CD4-positive, alpha-beta T cell (primary cell): Measurements from ENCODE around the gene GPC4. TPM values are rescaled to one million over a fixed set of nuclear protein-coding genes. Genes with fewer than 3 reads are reported as not detected.

Experiments used
- ATAC-seq: fragments of 200-7000 bp; cut with Tn5 transposase; one replicate; pipeline ENCODE4 v1.10.0; 2022; ENCODE audit warnings: mild to moderate bottlenecking; ENCODE audit not compliant: poor library complexity
- CTCF ChIA-PET: fragments of 350-600 bp; sonication (Branson Sonifier 250); formaldehyde crosslinking; loops from one replicate; lab custom pipeline; 2021; ENCODE audit warnings: antibody characterized with exemption, inconsistent platforms; lab: Charles Lee
- POLR2A ChIA-PET: fragments of 350-600 bp; sonication (Branson Sonifier 250); formaldehyde crosslinking; loops from one replicate; lab custom pipeline; 2021; ENCODE audit warnings: antibody characterized with exemption, inconsistent platforms; lab: Charles Lee
- DNase-seq, 14 experiments: peaks; one replicate each; pipeline ENCODE4 v3.0.0-alpha.2; 2013 to 2020; ENCODE audit warnings: mixed read lengths in 2 of 14
- H3K27ac ChIP-seq, 2 donors: one replicate each; pipeline versions ENCODE4 v1.5.1 to v1.7.0; 2013; ENCODE audit warnings: low read length in 2 of 2, low read depth in 1 of 2, mild to moderate bottlenecking in 1 of 2
- H3K27me3 ChIP-seq, 2 experiments: 1 replicate in 1 of 2; 2 replicates in 1 of 2; pipeline versions ENCODE4 v1.6.1 to v1.7.0; 2013; ENCODE audit warnings: low read length in 2 of 2, control low read depth in 1 of 2, mild to moderate bottlenecking in 1 of 2, moderate library complexity in 1 of 2; ENCODE audit not compliant: insufficient read depth in 2 of 2, control insufficient read depth in 1 of 2
- H3K36me3 ChIP-seq: one replicate; pipeline ENCODE4 v1.6.1; 2013; ENCODE audit warnings: low read length, control low read depth; ENCODE audit not compliant: insufficient read depth
- H3K4me1 ChIP-seq: one replicate; pipeline ENCODE4 v1.6.1; 2013; ENCODE audit warnings: low read length, control low read depth; ENCODE audit not compliant: insufficient read depth
- H3K4me3 ChIP-seq: one replicate; pipeline ENCODE4 v1.5.1; 2013; ENCODE audit warnings: mild to moderate bottlenecking, low read length, moderate library complexity
- H3K9me3 ChIP-seq, 2 experiments: 1 replicate in 1 of 2; 2 replicates in 1 of 2; pipeline versions ENCODE4 v1.6.1 to v1.7.0; 2013; ENCODE audit warnings: low read length in 2 of 2, mild to moderate bottlenecking in 2 of 2, control low read depth in 1 of 2, moderate library complexity in 1 of 2; ENCODE audit not compliant: control insufficient read depth in 1 of 2, insufficient read depth in 1 of 2
- H3K27ac Mint-ChIP-seq: one replicate; pipeline ENCODE4 v1.8.0; 2020; ENCODE audit warnings: mixed read lengths
- H3K27me3 Mint-ChIP-seq: one replicate; pipeline ENCODE4 v1.8.0; 2021; ENCODE audit warnings: mixed read lengths
- H3K36me3 Mint-ChIP-seq: one replicate; pipeline ENCODE4 v1.8.0; 2021; ENCODE audit warnings: low read depth, mixed read lengths
- H3K4me1 Mint-ChIP-seq: one replicate; pipeline ENCODE4 v1.8.0; 2021; ENCODE audit warnings: low read depth, mixed read lengths
- H3K4me3 Mint-ChIP-seq: one replicate; pipeline ENCODE4 v1.8.0; 2020; ENCODE audit warnings: mild to moderate bottlenecking, mixed read lengths
- H3K9me3 Mint-ChIP-seq: one replicate; pipeline ENCODE4 v1.8.0; 2020; ENCODE audit warnings: mixed read lengths
- intact Hi-C, 2 experiments: fragments of 100-400 bp; cut with DNase I in 1 of 2; cut with micrococcal nuclease in 1 of 2; formaldehyde crosslinking; loops; one replicate each; pipeline versions ENCODE4 v1.15.1 to v1.9.0; 2023 to 2025; cut with DNase I, micrococcal nuclease
- total RNA-seq, 174 experiments: library from RNA in 2 of 174; stranded (reverse) in 2 of 174; gene quantifications; one replicate each; pipeline ENCODE4 v1.2.3 and lab custom pipeline; 2021 to 2026
- TF ChIP-seq, protein P1 (sequence below): fragments of 200-600 bp; IDR thresholded peaks from one replicate; pipeline ENCODE4 v1.8.0; 2022; ENCODE audit warnings: antibody characterized with exemption, mild to moderate bottlenecking

The GPC4 gene
- total RNA-seq, 2 experiments from 2014 or later = not detected

DNA sequence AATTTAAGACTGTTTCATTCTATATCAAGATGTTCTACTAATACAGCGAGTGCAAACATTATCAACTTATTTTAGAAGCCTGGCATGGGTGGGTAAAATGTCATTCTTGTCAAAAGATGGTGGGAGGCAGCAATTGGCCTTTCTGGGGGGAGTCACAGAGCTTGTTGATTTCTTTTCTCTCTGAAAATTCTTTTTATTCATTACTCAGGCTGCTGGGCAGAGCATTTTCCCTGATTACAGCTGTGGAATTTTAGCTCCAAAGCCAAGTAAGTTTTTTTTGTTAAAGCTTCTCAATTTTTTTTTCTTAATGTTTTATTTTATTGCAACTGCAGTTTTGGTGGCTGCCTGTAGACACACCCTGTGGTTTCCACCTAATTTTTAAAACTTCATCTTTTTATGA lies 50.4 kb downstream of the GPC4 start:
- intact Hi-C loops = no loop called here
- H3K4me3 Mint-ChIP-seq = no peak overlapping the region
- CTCF ChIA-PET = no interaction called here
- no peaks in the 10 kb centered on the region for H3K27me3 ChIP-seq
- H3K36me3 Mint-ChIP-seq = no peaks in the 10 kb centered on the region
- no peak overlapping the region for H3K27ac Mint-ChIP-seq
- POLR2A ChIA-PET = no interaction called here
- ATAC-seq (no peak), DNase-seq (no peak)
- H3K9me3 ChIP-seq = no peaks in the 10 kb centered on the region
- no peak overlapping the region for H3K4me3 ChIP-seq
- no peaks in the 10 kb centered on the region for H3K36me3 ChIP-seq
- no peaks in the 10 kb centered on the region for H3K4me1 Mint-ChIP-seq
- H3K27ac ChIP-seq = no peak overlapping the region
- H3K9me3 Mint-ChIP-seq = no peaks in the 10 kb centered on the region
- no peaks in the 10 kb centered on the region for H3K4me1 ChIP-seq
- H3K27me3 Mint-ChIP-seq = no peaks in the 10 kb centered on the region
- TF ChIP-seq, protein P1, sequence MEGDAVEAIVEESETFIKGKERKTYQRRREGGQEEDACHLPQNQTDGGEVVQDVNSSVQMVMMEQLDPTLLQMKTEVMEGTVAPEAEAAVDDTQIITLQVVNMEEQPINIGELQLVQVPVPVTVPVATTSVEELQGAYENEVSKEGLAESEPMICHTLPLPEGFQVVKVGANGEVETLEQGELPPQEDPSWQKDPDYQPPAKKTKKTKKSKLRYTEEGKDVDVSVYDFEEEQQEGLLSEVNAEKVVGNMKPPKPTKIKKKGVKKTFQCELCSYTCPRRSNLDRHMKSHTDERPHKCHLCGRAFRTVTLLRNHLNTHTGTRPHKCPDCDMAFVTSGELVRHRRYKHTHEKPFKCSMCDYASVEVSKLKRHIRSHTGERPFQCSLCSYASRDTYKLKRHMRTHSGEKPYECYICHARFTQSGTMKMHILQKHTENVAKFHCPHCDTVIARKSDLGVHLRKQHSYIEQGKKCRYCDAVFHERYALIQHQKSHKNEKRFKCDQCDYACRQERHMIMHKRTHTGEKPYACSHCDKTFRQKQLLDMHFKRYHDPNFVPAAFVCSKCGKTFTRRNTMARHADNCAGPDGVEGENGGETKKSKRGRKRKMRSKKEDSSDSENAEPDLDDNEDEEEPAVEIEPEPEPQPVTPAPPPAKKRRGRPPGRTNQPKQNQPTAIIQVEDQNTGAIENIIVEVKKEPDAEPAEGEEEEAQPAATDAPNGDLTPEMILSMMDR = no peak

DNA sequence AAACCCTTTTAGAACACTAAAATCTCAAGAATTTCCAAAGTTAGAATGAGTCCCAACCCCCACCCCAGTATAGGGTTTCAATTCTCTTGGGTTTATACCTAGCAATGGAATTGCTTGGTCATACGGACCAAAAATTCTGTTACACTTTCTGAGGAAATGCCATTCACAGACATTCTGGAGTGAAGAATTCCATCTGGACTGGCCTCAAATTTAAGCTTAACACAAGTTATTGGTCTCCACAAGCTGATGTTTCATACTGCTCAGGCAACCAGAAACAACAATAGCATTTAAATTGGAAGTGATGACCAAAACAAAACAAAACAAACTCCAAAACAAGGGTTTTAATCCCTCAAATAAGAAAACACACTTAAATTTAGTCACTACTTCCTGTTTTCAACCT lies 51.1 kb downstream of the GPC4 start:
- H3K27ac ChIP-seq = no peak overlapping the region
- TF ChIP-seq, protein P1 = no peak
- Mint-ChIP-seq H3K27ac (no peak overlapping the region), H3K27me3 (no peaks in the 10 kb centered on the region), H3K36me3 (no peaks in the 10 kb centered on the region), H3K9me3 (no peaks in the 10 kb centered on the region), H3K4me1 (no peaks in the 10 kb centered on the region), H3K4me3 (no peak overlapping the region)
- no peaks in the 10 kb centered on the region for H3K4me1 ChIP-seq
- H3K27me3 ChIP-seq = no peaks in the 10 kb centered on the region
- POLR2A ChIA-PET = no interaction called here
- DNase-seq = no peak
- H3K9me3 ChIP-seq = no peaks in the 10 kb centered on the region
- no peak for ATAC-seq
- CTCF ChIA-PET = no interaction called here
- no peaks in the 10 kb centered on the region for H3K36me3 ChIP-seq
- H3K4me3 ChIP-seq = no peak overlapping the region
- intact Hi-C loops = no loop called here

DNA sequence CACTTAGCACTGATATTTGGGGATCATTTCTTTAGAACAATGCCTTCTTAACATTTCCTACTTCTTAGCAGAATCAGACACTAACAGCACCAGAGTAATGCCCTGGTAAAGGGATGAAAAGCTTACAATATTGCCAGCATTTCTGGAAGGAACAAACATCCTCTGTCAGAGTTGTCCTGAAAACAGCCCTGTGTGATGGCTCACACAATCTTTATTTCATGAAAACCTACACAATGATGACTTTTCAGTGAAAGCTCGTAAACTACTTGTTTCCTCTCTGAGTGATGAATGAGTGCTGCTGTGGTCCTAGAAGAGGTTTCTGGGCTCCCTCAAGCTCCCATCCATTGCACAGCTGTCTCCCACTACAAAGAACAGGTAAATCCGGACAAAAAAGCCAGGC lies 52.8 kb downstream of the GPC4 start:
- CTCF ChIA-PET = no interaction called here
- ATAC-seq = no peak
- TF ChIP-seq, protein P1 = no peak
- intact Hi-C loops = no loop called here
- Mint-ChIP-seq H3K4me3 (no peak overlapping the region), H3K36me3 (no peaks in the 10 kb centered on the region), H3K27ac (no peak overlapping the region), H3K9me3 (no peaks in the 10 kb centered on the region), H3K4me1 (no peaks in the 10 kb centered on the region), H3K27me3 (no peaks in the 10 kb centered on the region)
- no peak for DNase-seq
- Histone ChIP-seq H3K4me1 (no peaks in the 10 kb centered on the region), H3K36me3 (no peaks in the 10 kb centered on the region), H3K9me3 (no peaks in the 10 kb centered on the region), H3K4me3 (no peak overlapping the region), H3K27me3 (no peaks in the 10 kb centered on the region), H3K27ac (no peak overlapping the region)
- POLR2A ChIA-PET = no interaction called here
